GM18526 (cell line): ENCODE results near the gene OXER1.

Experiments used
- POLR2A ChIP-seq: IDR thresholded peaks from 3 replicates; pipeline ENCODE4 v1.6.1; 2011; ENCODE audit not compliant: insufficient read length; ENCODE audit errors: extremely low read depth

The OXER1 gene

GRCh38 chr2:42752314-42752713 lies 11.6 kb downstream of the OXER1 start:
- TF ChIP-seq POLR2A = no peak

GRCh38 chr2:42748840-42749239 lies 15.1 kb downstream of the OXER1 start:
- no peak for TF ChIP-seq POLR2A

GRCh38 chr2:42747422-42747821 lies 16.5 kb downstream of the OXER1 start:
- TF ChIP-seq POLR2A = no peak

GRCh38 chr2:42744545-42745082 lies 19.3 kb downstream of the OXER1 start:
- no peak for TF ChIP-seq POLR2A

GRCh38 chr2:42743659-42743990 lies 20.3 kb downstream of the OXER1 start:
- no peak for TF ChIP-seq POLR2A

- no peak for TF ChIP-seq POLR2A
Observed at GRCh38 chr2:42742740-42743658, 20.9 kb downstream of the OXER1 start.

GRCh38 chr2:42741140-42741539 lies 22.8 kb downstream of the OXER1 start:
- no peak for TF ChIP-seq POLR2A

- no peak for TF ChIP-seq POLR2A
Observed at GRCh38 chr2:42736598-42737322, 27.2 kb downstream of the OXER1 start.

- no peak for TF ChIP-seq POLR2A
Observed at GRCh38 chr2:42733852-42734251, 30.1 kb downstream of the OXER1 start.

GRCh38 chr2:42726680-42727079 lies 37.3 kb downstream of the OXER1 start:
- TF ChIP-seq POLR2A = no peak

GRCh38 chr2:42725657-42726056 lies 38.3 kb downstream of the OXER1 start:
- TF ChIP-seq POLR2A = no peak

- TF ChIP-seq POLR2A = no peak
Observed at GRCh38 chr2:42724886-42725285, 39.0 kb downstream of the OXER1 start.

- no peak for TF ChIP-seq POLR2A
Observed at GRCh38 chr2:42723465-42723864, 40.5 kb downstream of the OXER1 start.

GRCh38 chr2:42722320-42723190 lies 41.4 kb downstream of the OXER1 start:
- TF ChIP-seq POLR2A = no peak

- TF ChIP-seq POLR2A = no peak
Observed at GRCh38 chr2:42721898-42722297, 42.0 kb downstream of the OXER1 start.
